Smooth muscle cell (in vitro differentiated cells): ENCODE measurements around the gene RNASEL. TPM values are rescaled to one million over a fixed set of nuclear protein-coding genes. Genes with fewer than 3 reads are reported as not detected.

Experiments used
- DNase-seq: peaks from one replicate; lab custom pipeline; 2025; ENCODE audit not compliant: unreplicated experiment; lab: John Stamatoyannopoulos, UW
- H2AFZ ChIP-seq: fragments of 200-600 bp; sonication (generic); 2 replicates; pipeline ENCODE4 v1.6.0; 2016; ENCODE audit warnings: antibody characterized with exemption, low read depth, mild to moderate bottlenecking
- H3F3A ChIP-seq: fragments of 200-600 bp; sonication (generic); 2 replicates; pipeline ENCODE4 v1.6.0; 2017; ENCODE audit warnings: antibody characterized with exemption, low read depth
- H3K27ac ChIP-seq: fragments of 200-600 bp; sonication (generic); 2 replicates; pipeline ENCODE4 v1.5.1; 2016; ENCODE audit warnings: low read depth, mild to moderate bottlenecking
- H3K27me3 ChIP-seq: fragments of 200-600 bp; sonication (generic); 2 replicates; pipeline ENCODE4 v1.6.1; 2016; ENCODE audit warnings: low read depth, mild to moderate bottlenecking
- H3K36me3 ChIP-seq: fragments of 200-600 bp; sonication (generic); 2 replicates; pipeline ENCODE4 v1.5.1; 2016; ENCODE audit warnings: low read depth
- H3K4me1 ChIP-seq: fragments of 200-600 bp; sonication (generic); 2 replicates; pipeline ENCODE4 v1.5.1; 2016; ENCODE audit warnings: low read depth
- H3K4me2 ChIP-seq: fragments of 200-600 bp; sonication (generic); 2 replicates; pipeline ENCODE4 v1.6.0; 2016; ENCODE audit warnings: mild to moderate bottlenecking
- H3K4me3 ChIP-seq: fragments of 200-600 bp; sonication (generic); 2 replicates; pipeline ENCODE4 v1.5.1; 2016; ENCODE audit warnings: mild to moderate bottlenecking
- H3K79me2 ChIP-seq: fragments of 200-600 bp; sonication (generic); 2 replicates; pipeline ENCODE4 v1.6.0; 2016; ENCODE audit warnings: low read depth, mild to moderate bottlenecking
- H3K9ac ChIP-seq: fragments of 200-600 bp; sonication (generic); 2 replicates; pipeline ENCODE4 v1.6.0; 2016; ENCODE audit warnings: low read depth
- H3K9me3 ChIP-seq: fragments of 200-600 bp; sonication (generic); replicated peaks from 2 replicates; pipeline ENCODE4 v1.5.1; 2016; ENCODE audit warnings: low read depth
- H4K20me1 ChIP-seq: fragments of 200-600 bp; sonication (generic); 2 replicates; pipeline ENCODE4 v1.6.0; 2016; ENCODE audit warnings: low read depth
- CTCF ChIP-seq: fragments of 200-600 bp; sonication (generic); IDR thresholded peaks from 2 replicates; pipeline ENCODE4 v1.5.1; 2017; ENCODE audit warnings: borderline replicate concordance, mild to moderate bottlenecking, antibody characterized with exemption; ENCODE audit not compliant: insufficient read depth, poor library complexity, severe bottlenecking
- WGBS: methylation state at CpG from one replicate; pipeline ENCODE4 v1.1.7; 2016; ENCODE audit warnings: low lambda C conversion rate; 5-methylcytosine and 5-hydroxymethylcytosine counted together
- polyA plus RNA-seq: library from polyadenylated mRNA; unstranded; fragments of >200 nt; fragmentation: Nextera tagmentation; extraction: Ambion mirVana; gene quantifications from 2 replicates; pipeline ENCODE4 v1.2.1, GENCODE V29; 2016
- total RNA-seq: library from RNA; depleted of rRNA; stranded (reverse); fragments of >200 nt; gene quantifications from 2 replicates; pipeline ENCODE4 v1.2.3, GENCODE V29; 2014

The RNASEL gene
- total and polyA plus RNA-seq, 2 experiments from 2014 or later: 4.5 to 4.7 TPM

GRCh38 chr1:182589520-182589919, 464 bp upstream of the RNASEL start:
- no peaks in the 10 kb centered on the region for H4K20me1 ChIP-seq
- no peaks in the 10 kb centered on the region for H3K36me3 ChIP-seq
- peak overlapping the region; percentile 75 for H3K4me3 ChIP-seq
- H3K4me2 ChIP-seq: peak overlapping the region; percentile 92
- no peaks in the 10 kb centered on the region for H3K4me1 ChIP-seq
- no peaks in the 10 kb centered on the region for H3K79me2 ChIP-seq
- no peaks in the 10 kb centered on the region for H3F3A ChIP-seq
- WGBS: 92% methylated on average over 3 of the region's 3 CpGs
- no peak overlapping the region for H3K9ac ChIP-seq
- no peaks in the 10 kb centered on the region for H3K9me3 ChIP-seq
- TF ChIP-seq CTCF: no peak
- DNase-seq: no peak
- H2AFZ ChIP-seq: peak overlapping the region; percentile 98
- no peaks in the 10 kb centered on the region for H3K27me3 ChIP-seq
- H3K27ac ChIP-seq: no peak overlapping the region

- H3K9me3 ChIP-seq: no peaks in the 10 kb centered on the region
- H3K4me2 ChIP-seq: peak overlapping the region; percentile 92
- no peaks in the 10 kb centered on the region for H3K4me1 ChIP-seq
- peak overlapping the region; percentile 98 for H2AFZ ChIP-seq
- no peaks in the 10 kb centered on the region for H4K20me1 ChIP-seq
- no peaks in the 10 kb centered on the region for H3F3A ChIP-seq
- H3K36me3 ChIP-seq: no peaks in the 10 kb centered on the region
- H3K9ac ChIP-seq: peak overlapping the region; percentile 73
- H3K27ac ChIP-seq: no peak overlapping the region
- 93% methylated on average over 4 of the region's 4 CpGs for WGBS
- H3K27me3 ChIP-seq: no peaks in the 10 kb centered on the region
- no peak for DNase-seq
- peak overlapping the region; percentile 75 for H3K4me3 ChIP-seq
- no peaks in the 10 kb centered on the region for H3K79me2 ChIP-seq
- TF ChIP-seq CTCF: no peak
Measured at GRCh38 chr1:182587666-182588499, 1.2 kb downstream of the RNASEL start.

GRCh38 chr1:182587093-182587492, 2.0 kb downstream of the RNASEL start:
- DNase-seq: no peak
- no peaks in the 10 kb centered on the region for H4K20me1 ChIP-seq
- H3K79me2 ChIP-seq: no peaks in the 10 kb centered on the region
- H3K9me3 ChIP-seq: no peaks in the 10 kb centered on the region
- H2AFZ ChIP-seq: no peak overlapping the region
- H3K27ac ChIP-seq: no peak overlapping the region
- TF ChIP-seq CTCF: no peak
- H3K36me3 ChIP-seq: no peaks in the 10 kb centered on the region
- no peaks in the 10 kb centered on the region for H3K4me1 ChIP-seq
- no peaks in the 10 kb centered on the region for H3F3A ChIP-seq
- no peak overlapping the region for H3K9ac ChIP-seq
- H3K4me3 ChIP-seq: no peak overlapping the region
- no peaks in the 10 kb centered on the region for H3K27me3 ChIP-seq
- H3K4me2 ChIP-seq: no peak overlapping the region
- WGBS: 0% methylated on average over 1 of the region's 1 CpG

- Histone ChIP-seq H2AFZ (no peak overlapping the region), H3K79me2 (no peaks in the 10 kb centered on the region), H3F3A (no peaks in the 10 kb centered on the region), H3K4me1 (no peaks in the 10 kb centered on the region), H3K4me2 (no peak overlapping the region), H3K9ac (no peak overlapping the region), H4K20me1 (no peaks in the 10 kb centered on the region), H3K4me3 (no peak overlapping the region), H3K27me3 (no peaks in the 10 kb centered on the region), H3K36me3 (no peaks in the 10 kb centered on the region), H3K27ac (no peak overlapping the region), H3K9me3 (no peaks in the 10 kb centered on the region)
- no peak for DNase-seq
- TF ChIP-seq CTCF: no peak
- 94% methylated on average over 11 of the region's 11 CpGs for WGBS
Measured at GRCh38 chr1:182586380-182586779, 2.7 kb downstream of the RNASEL start.
